Measurements from ENCODE around the gene OR14A2.
"Not testable (repeated sequence)": the region's sequence is repeated elsewhere in the genome, so short reads cannot be mapped to it uniquely, and the experiment has no call there.

OR14A2 gene

DNA sequence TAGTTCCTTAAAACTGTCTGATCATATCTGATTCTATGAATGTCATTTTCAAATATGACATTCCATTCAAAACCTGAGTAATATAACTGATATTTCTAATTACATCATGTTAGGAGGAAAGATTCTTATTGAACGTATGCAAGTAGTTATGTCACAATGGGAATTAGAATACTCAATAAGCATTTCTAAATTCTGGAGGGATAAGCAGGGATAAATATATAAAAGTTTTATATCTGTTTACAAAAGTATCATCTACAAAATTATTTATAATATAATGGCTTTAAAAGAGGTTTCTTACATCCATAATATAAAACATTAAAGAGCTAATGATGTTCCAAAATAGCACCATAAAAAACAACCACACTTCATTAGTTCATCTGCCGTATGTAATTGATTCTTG, at the start of gene OR14A2:
Gene OR14A2 (minus strand): TSS at position 101 of the 400 bp plus-strand sequence.
- Mint-ChIP-seq H3K4me3 (no peak within 1 kb of the TSS), H3K4me1 (no peaks in the 10 kb centered on the region), H3K36me3 (no peaks in the 10 kb centered on the region), H3K9me3 (peaks cover 2% of the 10 kb centered on the region), H3K27me3 (no peaks in the 10 kb centered on the region), H3K27ac (no peak within 1 kb of the TSS)
- DNase-seq: no peak
- CTCF ChIA-PET: no interaction called here

DNA sequence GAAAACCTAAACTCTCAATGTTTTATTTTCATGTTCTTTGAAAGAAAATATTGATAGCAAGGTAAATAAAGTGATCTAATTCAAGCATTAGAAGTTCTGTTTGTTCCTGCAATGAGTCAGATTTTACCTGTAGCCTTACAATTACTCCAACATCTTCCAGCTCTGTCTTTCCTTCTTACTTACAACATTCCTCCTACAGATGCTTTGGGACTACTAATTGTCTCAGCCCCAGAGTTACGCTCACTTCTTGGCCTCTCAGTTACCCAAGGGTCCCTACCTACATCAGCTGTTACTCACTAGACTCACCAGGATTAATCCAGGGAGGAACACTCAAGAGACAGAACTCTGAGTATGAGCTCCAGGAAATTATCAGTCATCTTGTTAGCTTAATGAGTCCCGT, 49.6 kb upstream of the OR14A2 start:
- CTCF ChIA-PET: no interaction called here
- H3K27ac Mint-ChIP-seq: no peak overlapping the region
- no peak overlapping the region for H3K4me3 Mint-ChIP-seq
- DNase-seq: no peak
- H3K36me3 Mint-ChIP-seq: no peaks in the 10 kb centered on the region
- H3K9me3 Mint-ChIP-seq: no peaks in the 10 kb centered on the region
- H3K4me1 Mint-ChIP-seq: no peaks in the 10 kb centered on the region
- H3K27me3 Mint-ChIP-seq: no peaks in the 10 kb centered on the region

DNA sequence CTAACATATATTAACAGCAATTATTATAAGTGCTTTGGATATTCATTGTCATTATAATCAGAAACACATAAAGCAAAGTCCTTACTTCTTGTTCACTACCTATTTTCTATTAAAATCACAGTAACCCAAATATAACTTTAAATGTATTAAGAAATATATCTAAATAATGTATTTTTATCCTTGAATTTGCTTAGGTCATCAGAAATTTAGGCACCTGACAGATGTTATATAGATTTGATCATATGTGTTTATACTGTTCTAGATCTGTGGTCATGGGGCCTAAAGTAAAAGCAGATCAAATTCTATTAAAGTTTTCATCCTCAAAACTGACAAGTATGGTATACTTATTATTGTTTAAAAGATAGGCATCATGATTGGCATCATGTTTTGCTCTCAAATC, 21.7 kb upstream of the OR14A2 start:
- no peak for DNase-seq
- Mint-ChIP-seq H3K4me1 (no peaks in the 10 kb centered on the region), H3K4me3 (no peak overlapping the region), H3K9me3 (no peaks in the 10 kb centered on the region), H3K36me3 (no peaks in the 10 kb centered on the region), H3K27me3 (no peaks in the 10 kb centered on the region), H3K27ac (no peak overlapping the region)
- CTCF ChIA-PET: no interaction called here

DNA sequence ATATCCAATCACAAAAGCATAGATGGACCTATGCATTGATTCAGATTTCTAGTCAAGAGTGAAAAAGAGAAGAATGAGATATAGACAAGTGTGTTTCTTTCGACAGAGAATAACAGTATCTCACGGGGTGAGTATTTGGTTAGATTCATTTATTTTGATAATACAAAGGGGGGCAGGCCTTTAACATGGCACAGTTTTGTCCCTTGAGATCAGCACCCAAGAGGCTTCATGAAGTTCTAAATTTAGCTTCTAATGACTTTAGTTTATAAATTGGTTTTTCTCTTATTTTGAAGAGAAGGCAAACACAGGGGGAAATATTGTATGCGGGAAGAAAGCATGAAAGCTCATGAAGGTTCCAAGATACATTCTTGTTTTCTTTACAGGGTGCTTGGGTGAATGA, 12.5 kb upstream of the OR14A2 start, which contains the start of gene OR1C1:
Gene OR1C1 (minus strand): TSS at position 101 of the 400 bp plus-strand sequence. CDS start 2,150 bp downstream, outside the sequence.
- no peaks in the 10 kb centered on the region for H3K4me1 Mint-ChIP-seq
- H3K4me3 Mint-ChIP-seq: no peak within 1 kb of the TSS
- no peaks in the 10 kb centered on the region for H3K36me3 Mint-ChIP-seq
- H3K9me3 Mint-ChIP-seq: peaks cover 2% of the 10 kb centered on the region
- no peak for DNase-seq
- CTCF ChIA-PET: no interaction called here
- no peaks in the 10 kb centered on the region for H3K27me3 Mint-ChIP-seq
- no peak within 1 kb of the TSS for H3K27ac Mint-ChIP-seq

DNA sequence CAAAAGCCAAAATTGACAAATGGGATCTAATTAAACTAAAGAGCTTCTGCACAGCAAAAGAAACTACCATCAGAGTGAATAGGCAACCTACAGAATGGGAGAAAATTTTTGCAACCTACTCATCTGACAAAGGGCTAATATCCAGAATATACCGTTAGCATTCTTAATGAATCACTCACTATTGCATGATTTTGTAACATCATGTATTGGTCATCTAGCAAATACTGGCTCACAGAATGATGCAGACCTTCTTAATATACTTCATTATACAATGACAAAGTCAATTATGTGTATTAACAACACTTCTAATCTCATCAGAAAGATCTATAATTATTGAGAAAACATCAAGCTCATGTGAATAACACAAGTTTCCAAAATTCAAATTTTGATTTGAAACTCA, 6.4 kb upstream of the OR14A2 start:
- H3K27me3 Mint-ChIP-seq, H3K4me3 Mint-ChIP-seq, DNase-seq, H3K9me3 Mint-ChIP-seq, H3K4me1 Mint-ChIP-seq, H3K27ac Mint-ChIP-seq, CTCF ChIA-PET, H3K36me3 Mint-ChIP-seq: not testable (repeated sequence)

DNA sequence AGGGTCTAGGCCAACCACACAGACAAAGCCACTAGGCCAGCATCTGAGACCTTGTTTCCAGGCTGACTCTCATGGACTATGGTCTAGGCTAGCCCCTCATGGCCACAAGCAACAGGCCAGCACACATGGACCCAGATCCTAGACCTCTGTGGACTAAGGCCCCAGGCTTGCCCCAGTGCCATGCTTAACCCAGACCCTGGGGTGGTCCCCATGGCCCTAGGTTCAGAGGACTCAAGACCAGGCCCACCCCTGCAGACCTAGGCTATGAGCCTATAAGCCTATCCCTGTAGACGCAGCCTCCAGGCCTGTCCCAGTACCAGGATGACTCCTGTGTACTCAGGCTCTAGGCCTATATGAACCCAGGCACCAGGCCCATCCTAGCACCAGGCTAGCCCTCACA, 1.9 kb upstream of the OR14A2 start:
- CTCF ChIA-PET: no interaction called here
- Mint-ChIP-seq H3K4me1 (no peaks in the 10 kb centered on the region), H3K36me3 (no peaks in the 10 kb centered on the region), H3K27ac (no peak overlapping the region), H3K9me3 (peaks cover 2% of the 10 kb centered on the region), H3K4me3 (no peak overlapping the region), H3K27me3 (no peaks in the 10 kb centered on the region)
- DNase-seq: no peak

DNA sequence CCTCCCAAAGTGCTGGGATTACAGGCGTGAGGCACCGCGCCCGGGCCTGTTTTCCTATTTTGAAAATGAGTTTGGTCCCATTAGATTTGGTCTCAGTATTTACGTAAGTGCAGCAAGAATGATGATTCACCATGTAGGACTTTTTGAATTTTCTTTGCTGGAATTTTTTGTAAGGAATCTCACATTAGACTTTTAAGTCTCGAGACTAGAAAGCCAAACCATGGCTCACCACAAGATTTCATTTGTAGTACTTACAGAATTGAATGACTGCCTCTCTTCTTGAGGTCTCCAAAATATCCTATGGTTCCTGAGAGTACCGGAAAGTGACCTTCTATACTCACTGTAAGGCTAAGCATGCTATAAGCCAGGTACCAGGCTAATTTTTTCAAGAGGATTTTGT, 325 bp downstream of the OR14A2 start:
- H3K4me3 Mint-ChIP-seq: no peak overlapping the region
- CTCF ChIA-PET: no interaction called here
- peaks cover 2% of the 10 kb centered on the region for H3K9me3 Mint-ChIP-seq
- H3K27me3 Mint-ChIP-seq: no peaks in the 10 kb centered on the region
- DNase-seq: no peak
- no peak overlapping the region for H3K27ac Mint-ChIP-seq
- H3K4me1 Mint-ChIP-seq: no peaks in the 10 kb centered on the region
- H3K36me3 Mint-ChIP-seq: no peaks in the 10 kb centered on the region

DNA sequence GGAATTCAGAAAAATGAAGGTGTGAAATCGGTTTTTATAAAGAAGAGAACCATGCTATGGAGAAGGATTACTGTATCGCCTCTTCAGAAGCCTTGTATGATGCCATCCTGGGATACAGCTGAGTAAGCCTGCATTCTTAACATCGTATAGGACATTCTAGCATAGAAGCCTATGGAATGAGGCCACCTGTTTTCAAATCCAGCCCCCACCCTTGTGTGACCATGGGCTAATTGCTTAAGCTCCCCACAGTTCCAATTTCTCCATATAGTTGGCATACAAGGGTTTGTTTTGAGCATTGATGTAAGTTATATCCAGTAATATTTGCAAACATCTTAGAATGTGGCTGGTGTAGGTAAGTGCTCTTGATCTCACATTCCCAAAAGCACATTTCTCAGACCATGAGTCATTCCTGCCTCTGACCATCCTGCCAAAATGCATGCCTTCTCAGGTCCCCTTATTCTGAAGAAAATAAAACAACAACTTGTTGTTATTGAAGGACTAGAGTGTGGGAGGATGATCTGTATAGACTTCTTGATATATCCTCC, 1.5 kb downstream of the OR14A2 start:
- CTCF ChIA-PET: no interaction called here
- H3K27ac Mint-ChIP-seq: no peak overlapping the region
- no peaks in the 10 kb centered on the region for H3K9me3 Mint-ChIP-seq
- H3K4me1 Mint-ChIP-seq: no peaks in the 10 kb centered on the region
- DNase-seq: no peak
- H3K36me3 Mint-ChIP-seq: no peaks in the 10 kb centered on the region
- H3K27me3 Mint-ChIP-seq: no peaks in the 10 kb centered on the region
- H3K4me3 Mint-ChIP-seq: no peak overlapping the region

DNA sequence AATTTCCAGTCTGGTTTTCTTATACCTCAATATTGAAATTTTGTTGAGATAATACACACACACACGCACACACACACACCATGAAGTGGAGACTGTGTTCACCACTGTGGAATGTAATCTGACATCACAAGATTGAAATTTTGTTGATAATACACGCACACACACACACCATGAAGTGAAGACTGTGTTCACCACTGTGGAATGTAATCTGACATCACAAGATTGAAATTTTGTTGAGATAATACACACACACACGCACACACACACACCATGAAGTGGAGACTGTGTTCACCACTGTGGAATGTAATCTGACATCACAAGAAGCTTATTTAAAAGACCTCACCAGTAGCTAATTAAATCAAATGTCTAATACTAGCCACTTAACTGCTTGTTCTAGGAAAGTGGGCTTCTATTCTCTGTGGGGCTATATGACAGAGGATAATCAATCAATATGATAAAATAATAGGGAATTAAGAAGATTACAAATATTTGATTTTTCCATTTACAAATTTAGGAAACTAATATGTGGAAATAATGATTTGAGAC, 5.7 kb downstream of the OR14A2 start:
- H3K27ac Mint-ChIP-seq, H3K36me3 Mint-ChIP-seq, CTCF ChIA-PET, H3K27me3 Mint-ChIP-seq, H3K4me3 Mint-ChIP-seq, H3K9me3 Mint-ChIP-seq, DNase-seq, H3K4me1 Mint-ChIP-seq: not testable (repeated sequence)

DNA sequence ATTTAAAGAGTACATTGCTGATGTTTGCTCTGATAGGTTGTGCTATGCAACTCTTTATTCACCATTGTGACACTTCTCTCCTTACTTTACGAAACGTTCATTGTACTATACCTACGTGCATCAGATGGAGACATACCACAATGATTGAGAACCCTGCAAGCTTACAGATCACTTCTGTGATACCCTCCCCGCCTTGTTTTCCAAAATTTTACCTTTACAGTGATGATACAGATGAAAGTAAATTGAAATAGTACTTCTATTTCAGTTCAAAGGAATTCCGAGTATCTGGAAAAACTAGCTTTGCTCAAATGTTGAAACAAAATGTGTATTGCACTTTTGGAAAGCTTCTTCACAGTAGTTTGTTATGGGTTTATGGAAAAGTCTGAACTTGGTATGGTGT, 6.2 kb downstream of the OR14A2 start:
- DNase-seq: no peak
- H3K27ac Mint-ChIP-seq: no peak overlapping the region
- H3K27me3 Mint-ChIP-seq: no peaks in the 10 kb centered on the region
- H3K4me1 Mint-ChIP-seq: no peaks in the 10 kb centered on the region
- H3K9me3 Mint-ChIP-seq: no peaks in the 10 kb centered on the region
- no peak overlapping the region for H3K4me3 Mint-ChIP-seq
- CTCF ChIA-PET: no interaction called here
- no peaks in the 10 kb centered on the region for H3K36me3 Mint-ChIP-seq

DNA sequence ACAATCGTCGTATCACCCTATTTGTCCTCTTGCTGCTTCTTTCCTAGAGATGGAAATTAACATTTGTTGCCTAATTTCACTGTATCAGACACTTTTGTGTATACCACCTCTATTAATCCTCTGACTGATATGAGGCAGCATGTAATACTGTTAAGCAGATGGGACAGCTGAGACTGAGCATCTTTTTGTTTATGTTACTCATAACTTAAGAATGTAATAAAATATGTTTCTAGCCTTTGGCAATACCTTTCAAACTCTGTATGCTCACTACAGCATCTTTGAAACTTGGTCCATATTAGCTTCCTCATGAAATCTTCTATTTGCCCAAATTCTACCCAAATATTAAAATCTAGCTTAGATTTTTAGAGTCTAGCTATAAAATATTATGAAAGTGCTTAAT, 7.2 kb downstream of the OR14A2 start:
- no peak overlapping the region for H3K4me3 Mint-ChIP-seq

DNA sequence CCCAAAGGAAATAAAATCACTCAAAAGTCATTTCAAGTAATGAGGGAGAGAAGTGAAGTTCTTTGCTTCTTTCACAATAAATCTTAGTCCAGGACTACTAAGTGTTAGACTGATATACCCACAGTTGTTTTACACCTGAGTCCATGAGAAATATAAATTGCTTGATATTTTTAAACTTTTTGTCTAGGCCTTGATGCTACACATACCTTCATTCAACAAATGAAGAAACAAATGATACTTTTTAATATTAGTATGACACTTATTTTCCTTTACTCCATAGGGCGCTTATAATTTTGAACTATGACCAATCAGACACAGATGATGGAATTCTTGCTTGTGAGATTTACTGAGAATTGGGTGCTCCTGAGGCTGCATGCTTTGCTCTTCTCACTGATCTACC, 9.6 kb downstream of the OR14A2 start, which contains the start of gene OR14K1:
Gene OR14K1 (plus strand): TSS at position 301 of the 400 bp plus-strand sequence. CDS start 0 bp downstream, at position 301.
- DNase-seq: no peak
- no peak within 1 kb of the TSS for H3K4me3 Mint-ChIP-seq
- H3K27me3 Mint-ChIP-seq: no peaks in the 10 kb centered on the region
- no peaks in the 10 kb centered on the region for H3K4me1 Mint-ChIP-seq
- H3K9me3 Mint-ChIP-seq: no peaks in the 10 kb centered on the region
- H3K27ac Mint-ChIP-seq: no peak within 1 kb of the TSS
- CTCF ChIA-PET: no interaction called here
- H3K36me3 Mint-ChIP-seq: no peaks in the 10 kb centered on the region

More for the DNA sequence above, 7.2 kb downstream of the OR14A2 start:
- H3K9me3 Mint-ChIP-seq: no peaks in the 10 kb centered on the region
- DNase-seq: no peak
- H3K4me1 Mint-ChIP-seq: no peaks in the 10 kb centered on the region
- H3K36me3 Mint-ChIP-seq: no peaks in the 10 kb centered on the region
- H3K27me3 Mint-ChIP-seq: no peaks in the 10 kb centered on the region
- H3K27ac Mint-ChIP-seq: no peak overlapping the region
- CTCF ChIA-PET: no interaction called here

DNA sequence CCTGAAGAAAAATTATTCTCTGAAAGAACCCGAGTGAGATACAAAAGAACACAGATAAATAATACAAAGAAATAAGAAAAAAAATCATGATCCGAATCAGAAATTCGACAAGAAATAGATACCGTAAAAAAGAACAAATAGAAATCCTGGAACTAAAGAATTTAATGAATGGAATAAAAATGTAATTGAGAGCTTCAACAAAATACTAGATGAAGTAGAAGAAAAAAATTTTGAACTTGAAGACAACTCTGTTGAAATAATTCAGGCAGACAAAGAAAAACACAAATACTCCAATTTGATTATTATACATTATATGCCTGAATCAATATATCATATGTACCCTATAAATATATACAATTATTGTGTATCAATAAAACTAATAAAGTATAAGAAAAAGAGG, 26.7 kb downstream of the OR14A2 start:
- Mint-ChIP-seq H3K36me3 (no peaks in the 10 kb centered on the region), H3K4me3 (no peak overlapping the region), H3K4me1 (no peaks in the 10 kb centered on the region), H3K9me3 (peaks cover 4% of the 10 kb centered on the region), H3K27ac (no peak overlapping the region), H3K27me3 (no peaks in the 10 kb centered on the region)
- CTCF ChIA-PET: no interaction called here
- no peak for DNase-seq

DNA sequence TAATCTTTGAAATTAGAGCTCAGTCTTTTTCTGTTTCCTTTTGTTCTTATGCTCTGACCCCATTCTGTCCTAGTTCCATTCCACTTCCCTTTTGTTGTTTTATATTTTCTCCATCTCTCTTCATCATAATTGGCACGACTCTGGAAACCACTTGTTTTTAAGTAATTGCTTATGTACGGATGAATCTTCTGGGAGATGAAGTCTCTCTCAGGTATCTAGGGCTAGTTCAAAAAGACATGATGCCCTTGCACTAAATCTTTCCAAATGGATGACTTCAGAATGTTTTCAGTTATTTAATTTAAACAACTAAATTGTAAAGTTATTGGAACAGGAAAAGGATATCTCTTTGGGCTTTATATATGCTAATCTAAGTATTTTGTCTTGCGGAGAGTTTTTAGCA, 31.4 kb downstream of the OR14A2 start, which contains the start of gene OR6F1:
Gene OR6F1 (minus strand): TSS at position 101 of the 400 bp plus-strand sequence. CDS start 3,891 bp downstream, outside the sequence.
- CTCF ChIA-PET: no interaction called here
- DNase-seq: no peak
- Mint-ChIP-seq H3K27me3 (no peaks in the 10 kb centered on the region), H3K27ac (no peak within 1 kb of the TSS), H3K36me3 (no peaks in the 10 kb centered on the region), H3K4me1 (no peaks in the 10 kb centered on the region), H3K9me3 (peaks cover 4% of the 10 kb centered on the region), H3K4me3 (no peak within 1 kb of the TSS)

DNA sequence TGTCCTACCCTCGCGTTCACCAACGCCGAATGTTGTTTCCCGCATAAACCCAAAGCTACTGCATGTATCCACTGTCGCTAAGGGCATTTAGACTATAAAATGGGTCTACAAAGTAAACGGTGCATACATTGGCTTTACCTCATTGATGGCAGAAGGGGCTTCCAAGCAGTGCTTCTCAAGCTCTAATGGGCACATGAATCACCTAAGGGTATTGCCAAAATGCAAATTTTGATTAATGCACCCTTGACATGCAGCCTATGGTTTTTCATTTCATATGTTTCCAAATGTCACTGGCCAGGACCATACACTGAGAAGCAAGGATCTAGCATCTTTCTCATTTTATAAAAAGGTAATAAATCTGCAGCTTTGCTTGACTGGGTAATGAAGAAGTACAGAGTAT, 34.2 kb downstream of the OR14A2 start:
- CTCF ChIA-PET: no interaction called here
- Mint-ChIP-seq H3K36me3 (no peaks in the 10 kb centered on the region), H3K4me1 (no peaks in the 10 kb centered on the region), H3K4me3 (no peak overlapping the region), H3K27ac (no peak overlapping the region), H3K27me3 (no peaks in the 10 kb centered on the region), H3K9me3 (peaks cover 3% of the 10 kb centered on the region)
- no peak for DNase-seq

DNA sequence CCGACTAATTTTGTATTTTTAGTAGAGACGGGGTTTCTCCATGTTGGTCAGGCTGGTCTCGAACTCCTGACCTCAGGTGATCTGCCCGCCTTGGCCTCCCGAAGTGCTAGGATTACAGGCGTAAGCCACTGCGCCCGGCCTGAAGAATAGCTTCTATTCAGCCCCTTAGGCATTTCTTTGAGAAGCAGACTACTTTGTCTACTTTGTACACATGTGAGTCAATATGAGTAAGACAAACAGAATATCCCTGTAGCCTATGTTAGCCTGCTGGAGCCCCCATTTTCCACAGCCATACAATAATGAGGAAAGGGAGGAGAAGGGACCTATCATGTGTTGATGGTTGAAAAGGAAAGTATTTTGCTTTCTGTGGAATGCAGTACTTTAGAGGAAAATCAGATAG, 37.3 kb downstream of the OR14A2 start:
- H3K9me3 Mint-ChIP-seq, DNase-seq, H3K27me3 Mint-ChIP-seq, CTCF ChIA-PET, H3K4me1 Mint-ChIP-seq, H3K36me3 Mint-ChIP-seq, H3K4me3 Mint-ChIP-seq, H3K27ac Mint-ChIP-seq: not testable (repeated sequence)

Data from activated naive CD4-positive, alpha-beta T cell treated with anti-CD3 and anti-CD28 coated beads, Interleukin-2, amount 10 ng/mL, durations not matched to agents 7 days and 5 days (primary cell).